ENCODE measurements around the gene PJA1. TPM values are rescaled to one million over a fixed set of nuclear protein-coding genes. Genes with fewer than 3 reads are reported as not detected.
A peak's percentile ranks its signal among the peaks of the same experiment; 100 is the strongest.

The PJA1 gene
- total RNA-seq, 4 donors from 2014 or later = 19.4 to 60.2 (median 31.3) TPM

- TF ChIP-seq, protein P1, sequence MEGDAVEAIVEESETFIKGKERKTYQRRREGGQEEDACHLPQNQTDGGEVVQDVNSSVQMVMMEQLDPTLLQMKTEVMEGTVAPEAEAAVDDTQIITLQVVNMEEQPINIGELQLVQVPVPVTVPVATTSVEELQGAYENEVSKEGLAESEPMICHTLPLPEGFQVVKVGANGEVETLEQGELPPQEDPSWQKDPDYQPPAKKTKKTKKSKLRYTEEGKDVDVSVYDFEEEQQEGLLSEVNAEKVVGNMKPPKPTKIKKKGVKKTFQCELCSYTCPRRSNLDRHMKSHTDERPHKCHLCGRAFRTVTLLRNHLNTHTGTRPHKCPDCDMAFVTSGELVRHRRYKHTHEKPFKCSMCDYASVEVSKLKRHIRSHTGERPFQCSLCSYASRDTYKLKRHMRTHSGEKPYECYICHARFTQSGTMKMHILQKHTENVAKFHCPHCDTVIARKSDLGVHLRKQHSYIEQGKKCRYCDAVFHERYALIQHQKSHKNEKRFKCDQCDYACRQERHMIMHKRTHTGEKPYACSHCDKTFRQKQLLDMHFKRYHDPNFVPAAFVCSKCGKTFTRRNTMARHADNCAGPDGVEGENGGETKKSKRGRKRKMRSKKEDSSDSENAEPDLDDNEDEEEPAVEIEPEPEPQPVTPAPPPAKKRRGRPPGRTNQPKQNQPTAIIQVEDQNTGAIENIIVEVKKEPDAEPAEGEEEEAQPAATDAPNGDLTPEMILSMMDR (IDR thresholded peaks at IDR 0.05) = no peak
- DNase-seq (ENCODE audit: low spot score) (no peak), ATAC-seq (ENCODE audit: low FRiP score) (no peak)
These were observed 34.8 kb downstream of the PJA1 start for GRCh38 chrX:69130439-69130838.

- TF ChIP-seq, protein P1 (IDR thresholded peaks at IDR 0.05) = no peak
- ATAC-seq (ENCODE audit: low FRiP score) (peak; percentile 35), DNase-seq (ENCODE audit: low spot score) (no peak)
These were observed 36.7 kb downstream of the PJA1 start for GRCh38 chrX:69128588-69128987.

DNA sequence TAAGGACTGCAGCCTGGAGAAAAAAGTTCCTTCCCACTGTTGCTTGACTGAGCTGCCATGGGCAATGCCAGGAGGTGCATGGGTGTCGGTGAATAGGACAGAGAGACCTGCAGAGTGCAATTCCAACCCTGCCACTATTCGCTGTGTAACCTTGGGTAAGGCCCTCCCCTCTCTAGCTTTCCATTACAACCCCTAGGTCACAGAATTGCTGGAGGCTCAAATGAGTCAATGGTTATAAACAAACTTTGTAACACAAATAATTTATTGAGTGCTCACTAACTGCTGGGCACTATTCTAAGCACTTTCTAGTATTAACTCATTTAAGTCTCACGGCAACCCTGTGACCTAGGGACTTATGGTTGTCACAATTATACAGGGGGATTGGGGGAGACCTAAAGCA is 37.8 kb downstream of the PJA1 start:
- DNase-seq (ENCODE audit: low spot score) (no peak), ATAC-seq (ENCODE audit: low FRiP score) (no peak)
- TF ChIP-seq, protein P1 (IDR thresholded peaks at IDR 0.05) = no peak

DNA sequence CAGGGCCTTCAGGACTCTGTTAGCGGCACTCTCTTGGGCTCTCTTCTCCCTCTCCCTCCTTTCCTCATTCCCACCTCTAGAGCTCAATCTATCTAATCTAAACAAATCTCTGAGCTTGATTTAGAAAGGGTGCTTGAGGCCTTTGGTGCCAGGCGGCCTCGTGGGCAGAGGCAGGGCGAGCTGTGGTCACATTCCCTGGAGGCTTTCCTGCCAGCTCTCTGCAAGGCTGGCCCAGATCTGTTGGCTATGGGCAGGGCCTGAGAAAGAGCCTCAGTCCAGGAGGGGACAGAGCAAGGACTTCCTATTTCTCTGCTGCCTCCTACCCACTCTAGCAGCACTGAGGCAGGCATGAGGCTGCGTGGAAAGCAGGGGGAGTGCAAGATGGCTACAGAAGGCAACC is 38.6 kb downstream of the PJA1 start:
- TF ChIP-seq, protein P1 (IDR thresholded peaks at IDR 0.05) = no peak
- no peak for ATAC-seq (ENCODE audit: low FRiP score)
- DNase-seq (ENCODE audit: low spot score) = no peak

DNA sequence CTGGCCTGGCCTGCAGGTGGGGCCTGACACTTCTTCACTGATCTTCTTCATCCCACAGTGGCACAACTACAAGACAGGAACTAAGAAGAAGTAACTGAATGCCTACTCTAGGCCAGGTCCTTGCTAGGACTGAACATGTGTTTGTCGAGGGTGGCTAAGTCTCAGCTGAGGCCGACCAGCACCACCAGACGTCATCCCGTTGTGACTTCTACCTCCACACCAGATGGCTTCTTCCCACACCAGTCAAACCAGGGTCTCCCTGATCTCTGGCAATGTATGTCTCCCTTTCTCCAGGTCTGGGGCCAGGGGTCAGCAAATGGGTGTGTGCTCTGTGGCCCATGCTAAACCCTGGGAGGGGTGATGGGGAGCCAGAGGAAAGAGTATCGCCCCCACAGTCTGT is 40.2 kb downstream of the PJA1 start:
- no peak for ATAC-seq (ENCODE audit: low FRiP score)
- DNase-seq (ENCODE audit: low spot score) = no peak
- TF ChIP-seq, protein P1 (IDR thresholded peaks at IDR 0.05) = no peak

DNA sequence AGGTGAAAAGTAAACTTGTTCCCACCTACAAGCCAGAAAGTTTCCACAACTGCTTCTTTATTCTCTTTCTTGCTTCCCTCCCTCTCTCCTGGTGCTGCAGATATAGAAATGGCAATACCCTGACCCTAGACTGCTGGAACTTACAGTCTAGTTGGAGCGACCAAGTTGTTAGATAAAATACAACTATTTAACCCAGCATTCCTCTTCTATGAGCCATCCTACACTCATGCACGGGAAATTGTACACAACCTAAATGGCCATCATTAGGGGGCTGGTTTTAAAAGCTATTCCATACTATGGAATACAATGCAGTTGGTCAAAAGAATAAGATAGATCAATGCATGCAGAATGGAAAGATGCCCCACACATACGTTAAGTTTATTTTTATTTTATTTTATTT is 41.1 kb downstream of the PJA1 start:
- ATAC-seq (ENCODE audit: low FRiP score) (no peak), DNase-seq (ENCODE audit: low spot score) (no peak)
- TF ChIP-seq, protein P1 (IDR thresholded peaks at IDR 0.05) = no peak

DNA sequence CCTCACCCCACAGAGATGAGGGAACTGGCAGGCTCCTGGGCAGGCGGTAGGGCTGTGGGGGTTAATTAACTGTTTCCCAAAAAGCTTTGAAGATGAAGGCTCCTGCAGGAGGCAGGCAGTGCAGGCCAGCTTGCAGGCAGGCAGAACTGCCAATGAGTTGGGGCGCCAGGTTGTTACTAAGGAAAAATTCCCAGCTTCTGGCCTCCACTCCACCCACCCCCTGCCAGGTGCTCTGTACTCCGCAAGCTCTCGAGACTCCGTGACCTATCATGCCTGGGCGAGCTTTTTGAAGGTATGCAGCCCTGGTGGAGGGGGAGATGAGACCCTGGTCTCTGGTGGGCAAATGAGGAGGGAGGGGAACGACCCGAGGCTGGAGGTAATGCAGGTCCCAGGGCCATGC is 41.8 kb downstream of the PJA1 start:
- TF ChIP-seq, protein P1 (IDR thresholded peaks at IDR 0.05) = no peak
- DNase-seq (ENCODE audit: low spot score) = no peak
- ATAC-seq (ENCODE audit: low FRiP score) = no peak
